ENCODE data around the gene NANOS3. TPM values are rescaled to one million over a fixed set of nuclear protein-coding genes. Genes with fewer than 3 reads are reported as not detected.

NANOS3 gene
- total and polyA plus RNA-seq, 10 of the 15 experiments (the other 5 are each of a cell fraction or from before 2014, with no cell fraction given) = 0.31 to 1.7 (median 0.81) TPM

DNA sequence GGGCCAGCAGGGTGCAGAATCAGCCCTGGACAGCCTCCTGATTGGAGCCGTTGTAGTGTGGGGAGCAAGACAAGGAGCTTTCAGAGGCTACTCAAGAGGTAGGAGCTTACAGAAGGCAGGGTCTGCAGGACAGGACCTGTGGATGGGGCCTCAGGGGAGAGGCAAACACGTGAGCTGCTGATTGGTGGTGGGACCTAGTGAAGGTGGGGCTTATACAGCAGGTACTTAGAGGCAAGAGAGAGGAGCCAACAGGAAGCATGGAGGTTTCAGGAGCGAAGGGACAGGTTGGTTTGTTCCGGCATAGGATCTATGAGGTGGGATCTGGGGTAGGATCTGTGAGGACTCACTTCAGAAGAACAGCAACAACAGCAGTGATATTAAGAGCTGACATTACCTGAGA lies 49.3 kb upstream of the NANOS3 start (continued):
- TF ChIP-seq, protein P1, sequence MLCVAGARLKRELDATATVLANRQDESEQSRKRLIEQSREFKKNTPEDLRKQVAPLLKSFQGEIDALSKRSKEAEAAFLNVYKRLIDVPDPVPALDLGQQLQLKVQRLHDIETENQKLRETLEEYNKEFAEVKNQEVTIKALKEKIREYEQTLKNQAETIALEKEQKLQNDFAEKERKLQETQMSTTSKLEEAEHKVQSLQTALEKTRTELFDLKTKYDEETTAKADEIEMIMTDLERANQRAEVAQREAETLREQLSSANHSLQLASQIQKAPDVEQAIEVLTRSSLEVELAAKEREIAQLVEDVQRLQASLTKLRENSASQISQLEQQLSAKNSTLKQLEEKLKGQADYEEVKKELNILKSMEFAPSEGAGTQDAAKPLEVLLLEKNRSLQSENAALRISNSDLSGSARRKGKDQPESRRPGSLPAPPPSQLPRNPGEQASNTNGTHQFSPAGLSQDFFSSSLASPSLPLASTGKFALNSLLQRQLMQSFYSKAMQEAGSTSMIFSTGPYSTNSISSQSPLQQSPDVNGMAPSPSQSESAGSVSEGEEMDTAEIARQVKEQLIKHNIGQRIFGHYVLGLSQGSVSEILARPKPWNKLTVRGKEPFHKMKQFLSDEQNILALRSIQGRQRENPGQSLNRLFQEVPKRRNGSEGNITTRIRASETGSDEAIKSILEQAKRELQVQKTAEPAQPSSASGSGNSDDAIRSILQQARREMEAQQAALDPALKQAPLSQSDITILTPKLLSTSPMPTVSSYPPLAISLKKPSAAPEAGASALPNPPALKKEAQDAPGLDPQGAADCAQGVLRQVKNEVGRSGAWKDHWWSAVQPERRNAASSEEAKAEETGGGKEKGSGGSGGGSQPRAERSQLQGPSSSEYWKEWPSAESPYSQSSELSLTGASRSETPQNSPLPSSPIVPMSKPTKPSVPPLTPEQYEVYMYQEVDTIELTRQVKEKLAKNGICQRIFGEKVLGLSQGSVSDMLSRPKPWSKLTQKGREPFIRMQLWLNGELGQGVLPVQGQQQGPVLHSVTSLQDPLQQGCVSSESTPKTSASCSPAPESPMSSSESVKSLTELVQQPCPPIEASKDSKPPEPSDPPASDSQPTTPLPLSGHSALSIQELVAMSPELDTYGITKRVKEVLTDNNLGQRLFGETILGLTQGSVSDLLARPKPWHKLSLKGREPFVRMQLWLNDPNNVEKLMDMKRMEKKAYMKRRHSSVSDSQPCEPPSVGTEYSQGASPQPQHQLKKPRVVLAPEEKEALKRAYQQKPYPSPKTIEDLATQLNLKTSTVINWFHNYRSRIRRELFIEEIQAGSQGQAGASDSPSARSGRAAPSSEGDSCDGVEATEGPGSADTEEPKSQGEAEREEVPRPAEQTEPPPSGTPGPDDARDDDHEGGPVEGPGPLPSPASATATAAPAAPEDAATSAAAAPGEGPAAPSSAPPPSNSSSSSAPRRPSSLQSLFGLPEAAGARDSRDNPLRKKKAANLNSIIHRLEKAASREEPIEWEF (IDR thresholded peaks at IDR 0.05; ENCODE audit: insufficient replicate concordance, low read depth, low read length) = no peak
- TF ChIP-seq EP300 (IDR thresholded peaks at IDR 0.05; ENCODE audit: borderline replicate concordance in 1 of 2, control insufficient read depth in 1 of 2, low read depth in 2 of 2, low read length in 2 of 2) (no peak), PAX8 (IDR thresholded peaks at IDR 0.05) (no peak), POLR2A (IDR thresholded peaks at IDR 0.05; ENCODE audit: low read depth, low read length) (no peak)

DNA sequence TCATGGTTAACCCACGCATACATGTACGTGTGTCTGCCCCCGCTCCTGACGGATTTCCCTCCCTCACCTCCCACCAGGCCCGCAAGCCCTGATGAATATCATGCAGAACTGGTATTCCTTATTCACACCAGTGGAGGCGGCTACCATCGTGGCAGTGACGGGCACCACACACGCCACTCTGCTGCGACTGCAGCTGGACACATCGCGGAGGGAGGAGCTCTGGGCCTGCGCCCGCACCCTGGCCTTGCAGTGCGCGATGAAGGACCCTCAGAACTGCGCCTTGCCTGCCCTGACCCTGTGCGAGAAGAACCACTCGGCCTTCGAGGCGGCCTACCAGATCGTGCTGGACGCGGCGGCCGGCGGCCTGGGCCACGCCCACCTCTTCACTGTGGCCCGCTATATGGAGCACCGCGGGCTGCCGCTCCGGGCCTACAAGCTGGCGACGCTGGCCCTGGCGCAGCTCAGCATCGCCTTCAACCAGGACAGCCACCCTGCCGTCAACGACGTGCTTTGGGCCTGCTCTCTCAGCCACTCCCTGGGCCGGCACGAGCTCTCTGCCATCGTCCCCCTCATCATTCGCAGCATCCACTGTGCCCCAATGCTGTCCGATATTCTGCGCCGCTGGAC lies 46.7 kb upstream of the NANOS3 start:
- H3K4me2 ChIP-seq (ENCODE audit: control insufficient read depth, insufficient read depth) = no peak overlapping the region
- no peaks in the 10 kb centered on the region; the same call in none of the 2 replicates for H3K79me2 ChIP-seq (ENCODE audit: control insufficient read depth, insufficient read depth, low read length)
- ChIA-PET RAD21 (ENCODE audit: unreplicated experiment) (no interaction called here), SMC1A (ENCODE audit: uncharacterized antibody, unreplicated experiment) (no interaction called here), CTCF (no interaction called here), POLR2A (no interaction called here)
- H4K20me1 ChIP-seq (ENCODE audit: control insufficient read depth, insufficient read depth) = no peaks in the 10 kb centered on the region
- H2AFZ ChIP-seq (ENCODE audit: control insufficient read depth, low read depth, low read length) = no peak overlapping the region
- no peaks in the 10 kb centered on the region for H3K27me3 ChIP-seq (replicated peaks in 1 of 2; ENCODE audit: control insufficient read depth in 2 of 2, insufficient read depth in 2 of 2, low read length in 1 of 2)
- no peaks in the 10 kb centered on the region for H3K9me3 ChIP-seq (replicated peaks; ENCODE audit: control insufficient read depth, insufficient read depth, low read length)
- no peak for DNase-seq (ENCODE audit: low read depth, low spot score)
- ATAC-seq = no peak
- no peak for FAIRE-seq
- intact Hi-C loops (cut with micrococcal nuclease; ENCODE audit: unreplicated experiment) = no loop called here
- 96% methylated on average over 47 of the region's 47 CpGs for WGBS (ENCODE audit: insufficient coverage, insufficient replicate concordance, low lambda C conversion rate, missing lambda C conversion rate)
- H3K27ac ChIP-seq (ENCODE audit: control insufficient read depth, insufficient read depth) = no peak overlapping the region
- no TSS peak for BruUV-seq (replicated peaks)
- H3K4me3 ChIP-seq = no peak overlapping the region
- in situ Hi-C loops (cut with MboI) = no loop called here
- H3K36me3 ChIP-seq (ENCODE audit: control insufficient read depth in 2 of 2, insufficient read depth in 2 of 2, low read length in 1 of 2) = no peaks in the 10 kb centered on the region
- H3K4me1 ChIP-seq (ENCODE audit: control insufficient read depth, insufficient read depth, low read length) = peaks cover 9% of the 10 kb centered on the region
- no peak overlapping the region for H3K9ac ChIP-seq (ENCODE audit: control insufficient read depth, insufficient read depth, low read length)
- TF ChIP-seq POLR2AphosphoS5 (IDR thresholded peaks at IDR 0.05; ENCODE audit: low read length) = no peak
- no peak for TF ChIP-seq SPI1 (IDR thresholded peaks at IDR 0.05; ENCODE audit: borderline replicate concordance, insufficient read depth, low read depth, low read length)
- TF ChIP-seq PML (IDR thresholded peaks at IDR 0.05; ENCODE audit: low read length) = no peak
- no peak for TF ChIP-seq NR2C2 (IDR thresholded peaks at IDR 0.05; ENCODE audit: borderline replicate concordance, control insufficient read depth, insufficient read length, low read depth)
- TF ChIP-seq, protein P1 (IDR thresholded peaks at IDR 0.05; ENCODE audit: insufficient replicate concordance, low read depth, low read length) = no peak
